Suprapubic skin (tissue), 4 donors: ENCODE measurements around the gene B3GNT9. TPM values are rescaled to one million over a fixed set of nuclear protein-coding genes. Genes with fewer than 3 reads are reported as not detected.

ENCODE experiments used
- DNase-seq, 2 donors: peaks; one replicate each; pipeline ENCODE4 v3.0.0-alpha.2; 2019; ENCODE audit warnings: low spot score in 2 of 2
- H3K27ac ChIP-seq: fragments of 200-600 bp; sonication (generic); one replicate; pipeline ENCODE4 v1.5.1; 2019
- H3K27me3 ChIP-seq: fragments of 200-600 bp; sonication (generic); one replicate; pipeline ENCODE4 v1.5.1; 2019
- H3K36me3 ChIP-seq: fragments of 200-600 bp; sonication (generic); one replicate; pipeline ENCODE4 v1.5.1; 2019
- H3K4me1 ChIP-seq: fragments of 200-600 bp; sonication (generic); one replicate; pipeline ENCODE4 v1.5.1; 2019
- H3K4me3 ChIP-seq: fragments of 200-600 bp; sonication (generic); one replicate; pipeline ENCODE4 v1.5.1; 2019; ENCODE audit warnings: mild to moderate bottlenecking
- H3K9me3 ChIP-seq: fragments of 200-600 bp; sonication (generic); one replicate; pipeline ENCODE4 v1.5.1; 2019
- EP300 ChIP-seq: sonication (generic); formaldehyde crosslinking; IDR thresholded peaks from one replicate; pipeline ENCODE4 v1.6.1; 2017; ENCODE audit warnings: antibody characterized with exemption
- POLR2A ChIP-seq, 2 donors: fragments of 450-650 bp; IDR thresholded peaks; one replicate each; pipeline ENCODE4 v1.6.1; 2017; ENCODE audit warnings: antibody characterized with exemption in 2 of 2, mild to moderate bottlenecking in 2 of 2, moderate library complexity in 2 of 2
- POLR2AphosphoS5 ChIP-seq, 3 donors: sonication (generic); formaldehyde crosslinking; IDR thresholded peaks; one replicate each; pipeline ENCODE4 v1.6.1; 2017; ENCODE audit warnings: antibody characterized with exemption in 3 of 3
- WGBS: methylation state at CpG from one replicate; pipeline ENCODE4 v1.1.5; 2018; 5-methylcytosine and 5-hydroxymethylcytosine counted together
- total RNA-seq, 4 donors: library from RNA; depleted of rRNA; stranded (reverse); fragments of >200 nt; gene quantifications; one replicate each; pipeline ENCODE4 v1.1.0, GENCODE V29; 2016
- TF ChIP-seq, protein P1 (sequence below), 2 donors: fragments of 200-600 bp in 1 of 2; fragments of 450-650 bp in 1 of 2; sonication (generic) in 1 of 2; IDR thresholded peaks; one replicate each; pipeline ENCODE4 v1.5.1; 2016 to 2019; ENCODE audit warnings: antibody characterized with exemption in 2 of 2, mild to moderate bottlenecking in 1 of 2, moderate library complexity in 1 of 2

B3GNT9 gene
- total RNA-seq, 4 donors from 2014 or later, result 7.5 to 9.7 (median 9.0) TPM

- Histone ChIP-seq H3K4me3 (peak overlapping the region; percentile 61), H3K27me3 (no peaks in the 10 kb centered on the region), H3K36me3 (peaks cover 32% of the 10 kb centered on the region), H3K27ac (peak overlapping the region; percentile 80), H3K4me1 (peaks cover 31% of the 10 kb centered on the region), H3K9me3 (no peaks in the 10 kb centered on the region)
- DNase-seq, result peak in 1 of 2 donors; percentile 74
- TF ChIP-seq EP300 (no peak), POLR2AphosphoS5 (IDR thresholded peaks at IDR 0.05) (peak in 1 of 3 donors; percentile 17), POLR2A (IDR thresholded peaks at IDR 0.05) (no peak)
- TF ChIP-seq, protein P1, sequence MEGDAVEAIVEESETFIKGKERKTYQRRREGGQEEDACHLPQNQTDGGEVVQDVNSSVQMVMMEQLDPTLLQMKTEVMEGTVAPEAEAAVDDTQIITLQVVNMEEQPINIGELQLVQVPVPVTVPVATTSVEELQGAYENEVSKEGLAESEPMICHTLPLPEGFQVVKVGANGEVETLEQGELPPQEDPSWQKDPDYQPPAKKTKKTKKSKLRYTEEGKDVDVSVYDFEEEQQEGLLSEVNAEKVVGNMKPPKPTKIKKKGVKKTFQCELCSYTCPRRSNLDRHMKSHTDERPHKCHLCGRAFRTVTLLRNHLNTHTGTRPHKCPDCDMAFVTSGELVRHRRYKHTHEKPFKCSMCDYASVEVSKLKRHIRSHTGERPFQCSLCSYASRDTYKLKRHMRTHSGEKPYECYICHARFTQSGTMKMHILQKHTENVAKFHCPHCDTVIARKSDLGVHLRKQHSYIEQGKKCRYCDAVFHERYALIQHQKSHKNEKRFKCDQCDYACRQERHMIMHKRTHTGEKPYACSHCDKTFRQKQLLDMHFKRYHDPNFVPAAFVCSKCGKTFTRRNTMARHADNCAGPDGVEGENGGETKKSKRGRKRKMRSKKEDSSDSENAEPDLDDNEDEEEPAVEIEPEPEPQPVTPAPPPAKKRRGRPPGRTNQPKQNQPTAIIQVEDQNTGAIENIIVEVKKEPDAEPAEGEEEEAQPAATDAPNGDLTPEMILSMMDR (IDR thresholded peaks at IDR 0.05), result peak in 1 of 2 donors; percentile 15
- WGBS, result 8% methylated on average over 70 of the region's 94 CpGs
Measured at GRCh38 chr16:67150047-67150832, 558 bp downstream of the B3GNT9 start.

- Histone ChIP-seq H3K4me1 (peaks cover 23% of the 10 kb centered on the region), H3K4me3 (peak overlapping the region; percentile 61), H3K36me3 (peaks cover 40% of the 10 kb centered on the region), H3K27me3 (no peaks in the 10 kb centered on the region), H3K9me3 (no peaks in the 10 kb centered on the region), H3K27ac (no peak overlapping the region)
- TF ChIP-seq, protein P1 (IDR thresholded peaks at IDR 0.05), result no peak
- 78% methylated on average over 33 of the region's 77 CpGs for WGBS
- DNase-seq, result no peak
Measured at GRCh38 chr16:67149276-67150046, 1.3 kb downstream of the B3GNT9 start.

DNA sequence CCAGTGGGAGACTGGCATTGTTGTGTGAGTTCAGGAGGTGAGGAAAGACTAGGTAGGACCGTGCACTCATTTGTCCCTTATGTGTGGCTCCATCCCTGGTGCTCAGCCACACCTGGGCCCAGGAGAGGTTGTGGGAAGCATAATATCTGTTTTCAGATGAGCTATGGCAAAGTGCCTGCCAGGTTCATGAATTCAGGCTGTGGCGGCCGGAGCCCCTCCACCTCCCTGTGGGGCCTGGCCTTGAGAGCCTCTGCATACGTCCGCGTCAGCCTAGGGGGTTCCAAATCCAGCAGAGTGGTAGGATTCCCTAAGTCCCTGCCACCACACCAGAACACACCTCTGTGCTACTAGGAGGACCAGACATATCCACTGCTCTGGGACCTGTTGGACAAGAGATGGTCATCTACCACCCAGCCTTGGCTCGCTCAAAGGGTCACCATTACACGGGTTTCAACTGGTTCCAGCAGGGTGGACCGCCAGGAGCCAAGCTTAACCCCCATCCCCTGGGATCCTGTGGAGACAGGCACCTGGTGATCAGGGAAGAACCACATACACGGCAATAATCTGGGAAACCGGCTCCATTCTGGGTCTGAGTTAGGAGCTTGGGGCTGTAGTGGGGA is 2.0 kb downstream of the B3GNT9 start:
- no peak for DNase-seq
- Histone ChIP-seq H3K4me1 (peaks cover 23% of the 10 kb centered on the region), H3K36me3 (peaks cover 47% of the 10 kb centered on the region), H3K4me3 (no peak overlapping the region), H3K27me3 (no peaks in the 10 kb centered on the region), H3K9me3 (no peaks in the 10 kb centered on the region), H3K27ac (no peak overlapping the region)
- 94% methylated on average over 1 of the region's 11 CpGs for WGBS
- TF ChIP-seq POLR2A (IDR thresholded peaks at IDR 0.05) (no peak), POLR2AphosphoS5 (IDR thresholded peaks at IDR 0.05) (no peak), EP300 (no peak)
- TF ChIP-seq, protein P1 (IDR thresholded peaks at IDR 0.05), result no peak

DNA sequence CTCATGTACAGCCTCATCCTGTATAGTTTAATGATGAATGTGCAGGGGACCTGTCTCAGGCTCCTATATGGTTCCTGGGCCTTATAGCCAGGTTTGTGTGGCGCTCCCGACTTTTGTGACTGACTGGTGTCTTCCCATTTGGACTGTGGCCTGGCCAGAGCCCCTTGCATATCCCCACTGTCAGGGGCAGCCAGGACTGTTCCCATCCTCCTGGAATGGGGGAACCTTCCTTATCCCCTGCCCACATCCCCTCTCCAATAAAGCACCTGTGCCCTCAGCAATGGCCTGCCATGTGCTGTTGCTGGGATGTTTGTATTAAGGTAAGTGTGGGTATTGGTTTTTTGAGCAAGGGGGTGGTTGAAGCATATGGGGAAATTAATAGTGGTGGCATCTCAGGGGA is 2.6 kb downstream of the B3GNT9 start:
- WGBS, result 85% methylated on average over 2 of the region's 2 CpGs
- no peak for DNase-seq
- H3K27ac ChIP-seq, result no peak overlapping the region

More for the DNA sequence above, 2.6 kb downstream of the B3GNT9 start:
- H3K4me1 ChIP-seq, result peaks cover 23% of the 10 kb centered on the region
- H3K4me3 ChIP-seq, result no peak overlapping the region
- H3K9me3 ChIP-seq, result no peaks in the 10 kb centered on the region
- TF ChIP-seq POLR2AphosphoS5 (IDR thresholded peaks at IDR 0.05) (no peak), EP300 (no peak), POLR2A (IDR thresholded peaks at IDR 0.05) (no peak)
- TF ChIP-seq, protein P1 (IDR thresholded peaks at IDR 0.05), result no peak
- peaks cover 52% of the 10 kb centered on the region for H3K36me3 ChIP-seq
- no peaks in the 10 kb centered on the region for H3K27me3 ChIP-seq
